ENCODE results near the gene PANK2.
"Not testable (repeated sequence)": the region's sequence is repeated elsewhere in the genome, so short reads cannot be mapped to it uniquely, and the experiment has no call there.

PANK2 gene

GRCh38 chr20:3971145-3971544 is 82.0 kb downstream of the PANK2 start:
- intact Hi-C loops (cut with DNase I; ENCODE audit: low total_unique reads) = no loop called here
- no peak for DNase-seq
- Histone ChIP-seq H3K4me1 (peaks cover 0 to 10% (median 3%) of the 10 kb centered on the region in 4 donors), H3K36me3 (peaks cover 0 to 4% (median 0%) of the 10 kb centered on the region in 3 donors), H3K27me3 (no peaks in the 10 kb centered on the region), H3K4me3 (no peak overlapping the region), H3K27ac (no peak overlapping the region), H3K9me3 (no peaks in the 10 kb centered on the region)
- TF ChIP-seq CTCF (IDR thresholded peaks at IDR 0.05) = no peak

- Histone ChIP-seq H3K4me1 (peaks cover 0 to 10% (median 3%) of the 10 kb centered on the region in 4 donors), H3K27me3 (no peaks in the 10 kb centered on the region), H3K4me3 (no peak overlapping the region), H3K27ac (no peak overlapping the region), H3K9me3 (no peaks in the 10 kb centered on the region), H3K36me3 (no peaks in the 10 kb centered on the region)
- no peak for TF ChIP-seq CTCF (IDR thresholded peaks at IDR 0.05)
- intact Hi-C loops (cut with DNase I; ENCODE audit: low total_unique reads) = no loop called here
- DNase-seq = no peak
Observed at GRCh38 chr20:3972161-3972560, 83.0 kb downstream of the PANK2 start.

- DNase-seq; intact Hi-C loops (cut with DNase I; ENCODE audit: low total_unique reads); H3K4me3 ChIP-seq; H3K36me3 ChIP-seq; H3K27ac ChIP-seq; H3K27me3 ChIP-seq; H3K9me3 ChIP-seq: not testable (repeated sequence)
- peaks cover 0 to 10% (median 3%) of the 10 kb centered on the region in 4 donors for H3K4me1 ChIP-seq
Observed at GRCh38 chr20:3972631-3973030, 83.4 kb downstream of the PANK2 start.

- Histone ChIP-seq H3K4me3 (no peak overlapping the region), H3K36me3 (no peaks in the 10 kb centered on the region), H3K27ac (no peak overlapping the region), H3K27me3 (no peaks in the 10 kb centered on the region), H3K9me3 (no peaks in the 10 kb centered on the region), H3K4me1 (peaks cover 0 to 10% (median 3%) of the 10 kb centered on the region in 4 donors)
- TF ChIP-seq CTCF (IDR thresholded peaks at IDR 0.05) = no peak
- no peak for DNase-seq
- intact Hi-C loops (cut with DNase I; ENCODE audit: low total_unique reads) = no loop called here
Observed at GRCh38 chr20:3973705-3974104, 84.5 kb downstream of the PANK2 start.

- Histone ChIP-seq H3K4me3 (no peak overlapping the region), H3K27me3 (no peaks in the 10 kb centered on the region), H3K36me3 (no peaks in the 10 kb centered on the region), H3K4me1 (peaks cover 0 to 27% (median 6%) of the 10 kb centered on the region in 4 donors), H3K9me3 (no peaks in the 10 kb centered on the region), H3K27ac (no peak overlapping the region)
- no peak for DNase-seq
- intact Hi-C loops (cut with DNase I; ENCODE audit: low total_unique reads) = no loop called here
- TF ChIP-seq CTCF (IDR thresholded peaks at IDR 0.05) = no peak
Observed at GRCh38 chr20:3976511-3976910, 87.3 kb downstream of the PANK2 start.

All from tibial artery (tissue), 4 donors.